Panc1 (cell line): ENCODE measurements around the gene SCN10A. TPM values are rescaled to one million over a fixed set of nuclear protein-coding genes. Genes with fewer than 3 reads are reported as not detected.

Source experiments
- ATAC-seq: fragments of 200-7000 bp; cut with Tn5 transposase; 2 replicates; pipeline ENCODE4 v1.9.1; 2020; ENCODE audit warnings: mild to moderate bottlenecking, moderate library complexity
- BruUV-seq: library from RNA; stranded (reverse); fragments of 400-500 nt; replicated peaks from 2 replicates; lab custom pipeline; 2021; lab: Mats Ljungman, UMichigan
- CTCF ChIA-PET: fragments of 300-600 bp; sonication (Branson Sonifier 250); formaldehyde crosslinking; loops from one replicate; lab custom pipeline; 2022; ENCODE audit warnings: antibody characterized with exemption; lab: Charles Lee
- POLR2A ChIA-PET: fragments of 300-600 bp; sonication (Branson Sonifier 250); formaldehyde crosslinking; loops from one replicate; lab custom pipeline; 2022; ENCODE audit warnings: antibody characterized with exemption; lab: Charles Lee
- DNase-seq: peaks from one replicate; pipeline ENCODE4 v3.0.0-alpha.2; 2010; ENCODE audit warnings: low read depth, low spot score
- H3K27ac ChIP-seq: 2 replicates; pipeline ENCODE4 v1.5.1; 2011; ENCODE audit warnings: mild to moderate bottlenecking, low read length, inconsistent platforms
- H3K27me3 ChIP-seq: fragments of 200-500 bp; sonication (Bioruptor generic); 2 replicates; pipeline ENCODE4 v1.6.0; 2014; ENCODE audit warnings: low read length, inconsistent platforms; ENCODE audit not compliant: control insufficient read depth, insufficient read depth
- H3K36me3 ChIP-seq: fragments of 200-500 bp; sonication (Bioruptor generic); 2 replicates; pipeline ENCODE4 v1.5.1; 2014; ENCODE audit warnings: inconsistent platforms, mild to moderate bottlenecking, low read length, moderate library complexity; ENCODE audit not compliant: control insufficient read depth, insufficient read depth
- H3K4me1 ChIP-seq: 2 replicates; pipeline ENCODE4 v1.5.1; 2011; ENCODE audit warnings: inconsistent platforms, mild to moderate bottlenecking, low read length, moderate library complexity; ENCODE audit not compliant: control insufficient read depth, insufficient read depth
- H3K4me3 ChIP-seq, 2 experiments: 2 replicates each; pipeline ENCODE4 v1.5.1; 2011 to 2012; ENCODE audit warnings: low read depth in 2 of 2, low read length in 2 of 2, mild to moderate bottlenecking in 2 of 2, inconsistent platforms in 1 of 2, moderate library complexity in 1 of 2
- H3K9me3 ChIP-seq: fragments of 200-500 bp; sonication (Bioruptor generic); 2 replicates; pipeline ENCODE4 v1.5.1; 2014; ENCODE audit warnings: low read depth, mild to moderate bottlenecking, inconsistent platforms, low read length, moderate library complexity; ENCODE audit not compliant: control insufficient read depth, insufficient read depth
- CTCF ChIP-seq: fragments of 450-650 bp; IDR thresholded peaks from 2 replicates; pipeline ENCODE4 v1.5.1; 2017; ENCODE audit warnings: mild to moderate bottlenecking
- POLR2AphosphoS5 ChIP-seq: IDR thresholded peaks from 2 replicates; pipeline ENCODE4 v1.6.1; 2012; ENCODE audit warnings: mild to moderate bottlenecking, low read depth, low read length, moderate library complexity
- REST ChIP-seq, 2 experiments: IDR thresholded peaks; 2 replicates each; pipeline ENCODE4 v1.6.1; 2011 to 2012; ENCODE audit warnings: low read depth in 2 of 2, control low read depth in 1 of 2, low read length in 1 of 2, mild to moderate bottlenecking in 1 of 2, moderate library complexity in 1 of 2; ENCODE audit not compliant: insufficient read depth in 1 of 2
- SIN3A ChIP-seq: IDR thresholded peaks from 2 replicates; pipeline ENCODE4 v1.6.1; 2012; ENCODE audit warnings: low read depth, mild to moderate bottlenecking, low read length, moderate library complexity, borderline replicate concordance; ENCODE audit not compliant: insufficient read depth
- TCF7L2 ChIP-seq: IDR thresholded peaks from 2 replicates; pipeline ENCODE4 v1.6.1; 2011; ENCODE audit warnings: mild to moderate bottlenecking, low read depth, low read length, inconsistent platforms
- in situ Hi-C: cut with HindIII; loops from 2 replicates; pipeline ENCODE4 v1.10.0; 2016; ENCODE audit warnings: low sequenced_read_pairs, low pct_unique_long_range_greater_than_20kb
- intact Hi-C: fragments of 100-400 bp; cut with micrococcal nuclease; formaldehyde crosslinking; loops from one replicate; pipeline ENCODE4 v1.10.0; 2022; ENCODE audit not compliant: unreplicated experiment
- total RNA-seq: library from RNA; stranded (reverse); gene quantifications from one replicate; pipeline ENCODE4 v1.2.1, GENCODE V29; 2021; ENCODE audit not compliant: unreplicated experiment

SCN10A gene
- total RNA-seq, 1 experiment from 2014 or later = not detected

- TF ChIP-seq SIN3A (no peak), TCF7L2 (no peak), POLR2AphosphoS5 (no peak), REST (IDR thresholded peaks at IDR 0.05; ENCODE audit: insufficient read depth in 1 of 2, low read depth in 2 of 2, low read length in 1 of 2) (no peak), CTCF (no peak)
- in situ Hi-C loops = no loop called here
These were observed 168.6 kb downstream of the SCN10A start for GRCh38 chr3:38647217-38647970.

More at GRCh38 chr3:38647217-38647970, 168.6 kb downstream of the SCN10A start:
- ATAC-seq (no peak), DNase-seq (no peak)
- no peaks in the 10 kb centered on the region for H3K9me3 ChIP-seq
- intact Hi-C loops = no loop called here
- H3K27me3 ChIP-seq = peaks cover 2% of the 10 kb centered on the region; the same call in 1 of the 2 replicates
- no peaks in the 10 kb centered on the region; the same call in 1 of the 2 replicates for H3K36me3 ChIP-seq
- H3K4me1 ChIP-seq = no peaks in the 10 kb centered on the region
- ChIA-PET POLR2A (no interaction called here), CTCF (no interaction called here)
- H3K27ac ChIP-seq = no peak overlapping the region
- H3K4me3 ChIP-seq = no peak overlapping the region
- no TSS peak for BruUV-seq

Other genes starting within 250 kb of the SCN10A start
- gene SCN5A, start 166.5 kb downstream of the SCN10A start, total RNA-seq = 0.69 TPM
- not detected for gene SCN11A, start 235.7 kb upstream of the SCN10A start, total RNA-seq
- gene WDR48, start 235.8 kb upstream of the SCN10A start, total RNA-seq = 15.7 TPM